Vein endothelial cell (primary cell): ENCODE results near the gene BCL2L2. TPM values are rescaled to one million over a fixed set of nuclear protein-coding genes. Genes with fewer than 3 reads are reported as not detected.

Experiments used
- small RNA-seq: library from RNA; depleted of rRNA; stranded (forward); fragments of <200 nt; gene quantifications from one replicate; pipeline ENCODE3, GENCODE V24; 2012
- total RNA-seq: library from RNA; depleted of rRNA; stranded (reverse); fragments of >200 nt; gene quantifications from 2 replicates; pipeline ENCODE4 v1.2.3, GENCODE V29; 2012

The BCL2L2 gene, protein sequence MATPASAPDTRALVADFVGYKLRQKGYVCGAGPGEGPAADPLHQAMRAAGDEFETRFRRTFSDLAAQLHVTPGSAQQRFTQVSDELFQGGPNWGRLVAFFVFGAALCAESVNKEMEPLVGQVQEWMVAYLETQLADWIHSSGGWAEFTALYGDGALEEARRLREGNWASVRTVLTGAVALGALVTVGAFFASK
- total RNA-seq: 18.3 and 24.6 TPM in 2 replicates

DNA sequence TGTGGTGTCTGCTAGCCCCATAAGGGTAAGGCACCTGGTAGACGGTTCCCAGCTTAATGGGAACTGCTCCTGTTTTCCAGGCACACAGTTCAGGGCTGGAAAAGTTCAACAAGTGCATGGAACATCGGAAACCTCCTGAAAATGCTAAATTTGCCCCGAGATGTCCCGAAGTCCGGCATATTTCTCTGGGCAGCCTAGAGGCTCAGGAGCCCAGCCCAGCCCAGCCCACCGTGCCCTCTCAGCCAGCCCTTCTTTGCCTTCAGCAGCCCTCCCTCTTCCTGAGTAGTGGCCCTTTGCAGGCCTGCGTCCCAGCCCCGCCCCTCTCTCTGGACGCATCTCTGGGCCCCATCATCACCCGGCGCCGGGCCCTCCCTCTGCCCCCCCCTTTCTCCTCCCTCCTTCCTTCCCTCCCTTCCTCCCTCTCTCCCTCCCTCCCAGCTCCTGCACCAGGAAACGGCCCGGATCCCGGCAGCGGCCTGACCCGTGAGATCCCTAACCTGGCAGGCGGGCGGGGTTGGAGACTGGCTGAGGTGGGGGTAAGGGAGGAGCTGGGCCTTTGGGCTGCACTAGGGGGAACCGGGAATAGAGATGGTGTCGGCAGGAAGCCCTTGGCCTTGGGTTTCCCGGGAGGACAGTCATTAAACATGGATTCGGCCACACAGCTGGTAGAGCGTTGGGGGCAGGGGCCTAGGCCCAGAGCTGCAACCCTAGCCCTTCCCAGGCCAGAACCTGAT lies at the start of gene BCL2L2:
Gene BCL2L2, plus strand, starts transcription at position 422 of the 734 bp plus-strand sequence. CDS start 935 bp downstream, outside the sequence.

DNA sequence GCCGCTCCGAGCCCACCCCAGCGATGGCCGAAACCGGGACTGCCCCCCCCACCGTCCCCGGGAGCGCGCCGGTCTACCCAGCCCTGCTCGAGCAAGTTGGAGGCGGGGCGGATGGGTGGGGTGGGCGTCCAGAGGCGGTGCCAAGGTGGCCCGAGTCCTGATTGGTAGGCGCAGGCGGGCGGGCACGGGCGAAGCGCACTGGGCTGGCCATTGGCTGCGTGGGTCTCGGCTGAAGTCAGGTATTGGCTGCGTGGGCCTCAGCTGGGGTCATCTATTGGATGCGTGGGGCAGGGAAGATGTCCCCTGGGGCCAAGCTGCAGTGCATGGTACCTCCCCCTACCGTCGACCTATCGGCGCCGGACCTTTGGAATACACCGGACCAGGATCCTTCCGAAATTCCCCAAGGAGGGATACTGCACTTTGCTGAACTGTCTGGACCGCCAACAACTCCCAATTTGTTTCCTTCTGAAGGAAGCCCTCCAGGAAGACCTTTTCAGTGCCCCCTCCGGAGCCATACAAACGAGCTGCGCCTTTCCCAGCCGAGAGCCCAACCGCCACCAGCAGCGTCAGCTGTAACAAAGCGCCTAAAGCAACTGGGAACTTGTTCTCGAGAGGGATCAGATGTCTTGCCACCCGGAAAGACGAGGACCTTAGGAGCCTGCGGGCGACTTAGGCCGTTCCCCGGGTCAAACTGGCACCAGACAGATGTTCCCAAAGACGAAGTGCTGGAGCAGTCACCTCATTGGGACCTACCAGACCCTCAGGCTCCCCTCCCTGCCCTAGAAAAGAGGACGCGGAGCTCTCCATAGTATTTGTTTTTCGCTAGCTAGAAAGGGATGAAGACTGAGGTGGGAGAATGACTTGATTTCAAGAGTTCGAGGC lies 20.4 kb upstream of the BCL2L2 start, which contains the start of gene HOMEZ:
Gene HOMEZ, minus strand, starts transcription at position 113 of the 882 bp plus-strand sequence. CDS start 180 bp downstream, outside the sequence.

DNA sequence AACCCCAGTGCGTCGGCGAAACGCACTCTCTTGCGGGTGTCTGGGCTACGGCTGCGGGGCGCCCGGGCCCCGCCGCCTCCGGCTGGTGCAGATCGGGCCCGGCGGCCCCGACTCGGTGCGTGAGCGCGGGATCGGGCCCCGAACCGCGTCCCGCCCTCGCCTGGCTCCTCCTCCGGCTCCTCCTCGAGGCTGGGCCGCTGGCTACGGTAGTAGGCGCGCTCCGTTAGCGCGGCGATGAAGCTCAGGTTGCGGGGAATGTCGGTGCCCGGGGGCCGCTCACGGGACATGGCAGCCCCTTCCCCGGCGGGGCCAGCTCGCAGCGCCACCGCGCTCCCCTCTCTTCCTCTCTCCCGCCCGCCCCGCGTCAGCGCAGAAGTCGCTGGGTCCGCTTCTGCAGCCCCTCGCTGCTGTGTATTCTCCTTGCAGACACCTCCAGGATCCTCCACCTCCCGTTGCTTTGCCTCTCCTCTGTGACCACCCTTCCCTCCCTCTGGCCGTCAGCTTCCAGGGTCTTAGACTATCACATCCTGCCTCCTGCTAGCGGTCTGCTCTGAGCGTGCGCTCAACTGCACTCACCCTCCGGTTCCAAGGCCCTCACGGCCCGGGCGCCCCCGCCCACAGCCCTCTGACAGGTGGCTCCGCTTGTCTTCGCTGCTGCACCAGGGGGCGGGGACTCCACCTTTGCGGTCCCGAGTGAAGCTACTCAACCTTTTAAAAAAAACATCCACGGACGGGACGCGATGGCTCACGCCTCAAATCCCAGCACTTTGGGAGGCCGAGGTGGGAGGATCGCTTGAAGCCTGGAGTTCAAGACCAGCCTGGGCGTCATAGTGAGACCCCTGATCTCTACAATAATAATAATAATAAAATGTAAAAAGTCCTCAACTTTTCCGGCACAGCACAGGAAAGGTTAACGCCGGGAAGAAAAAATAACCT lies 4.1 kb upstream of the BCL2L2 start, which contains the start of gene PPP1R3E:
Gene PPP1R3E, minus strand, starts transcription at position 570 of the 936 bp plus-strand sequence. Its CDS starts 283 bp downstream, at position 287.

DNA sequence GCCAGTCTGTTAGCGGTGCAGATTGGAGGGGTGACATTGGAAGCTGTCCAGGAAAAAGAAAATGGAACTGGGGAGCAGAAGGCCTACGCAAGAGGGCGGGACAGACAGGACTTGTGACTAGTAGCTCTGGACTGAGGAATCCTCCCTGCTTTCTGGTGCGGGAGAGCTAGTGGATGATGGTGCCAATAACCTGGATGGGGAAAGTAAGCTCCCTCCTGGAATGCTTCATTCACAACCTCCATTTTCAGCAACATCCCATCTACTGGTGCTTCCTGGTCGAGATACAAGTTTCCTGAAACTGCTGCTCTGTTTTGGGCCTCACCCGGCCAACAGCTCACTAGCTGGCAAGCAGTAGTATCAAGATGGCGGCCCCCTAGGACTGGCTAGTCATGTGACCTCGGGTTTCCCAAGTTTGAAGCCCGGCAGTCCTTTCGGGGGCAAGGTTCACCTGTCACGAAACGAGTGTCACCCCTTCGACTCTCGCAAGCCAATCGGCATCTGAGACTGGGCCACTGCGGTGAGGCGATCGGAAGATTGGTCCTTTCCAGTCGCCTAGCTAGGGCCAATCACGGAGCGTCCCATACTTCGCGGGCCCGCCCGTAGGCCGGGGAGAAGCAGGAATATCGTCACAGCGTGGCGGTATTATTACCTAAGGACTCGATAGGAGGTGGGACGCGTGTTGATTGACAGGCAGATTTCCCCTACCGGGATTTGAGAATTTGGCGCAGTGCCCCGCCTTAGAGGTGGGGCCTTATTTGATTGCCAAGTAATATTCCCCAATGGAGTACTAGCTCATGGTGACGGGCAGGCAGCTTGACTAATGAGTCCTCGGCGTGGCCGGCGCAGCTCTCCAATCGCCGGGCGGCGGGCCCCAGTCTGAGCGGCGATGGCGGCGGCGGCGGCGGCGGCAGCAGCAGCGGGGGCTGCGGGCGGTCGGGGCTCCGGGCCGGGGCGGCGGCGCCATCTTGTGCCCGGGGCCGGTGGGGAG lies 14.2 kb downstream of the BCL2L2 start, which contains the start of gene PABPN1:
Gene PABPN1, plus strand, starts transcription at position 874 of the 988 bp plus-strand sequence. Its CDS starts 13 bp downstream, at position 887.

DNA sequence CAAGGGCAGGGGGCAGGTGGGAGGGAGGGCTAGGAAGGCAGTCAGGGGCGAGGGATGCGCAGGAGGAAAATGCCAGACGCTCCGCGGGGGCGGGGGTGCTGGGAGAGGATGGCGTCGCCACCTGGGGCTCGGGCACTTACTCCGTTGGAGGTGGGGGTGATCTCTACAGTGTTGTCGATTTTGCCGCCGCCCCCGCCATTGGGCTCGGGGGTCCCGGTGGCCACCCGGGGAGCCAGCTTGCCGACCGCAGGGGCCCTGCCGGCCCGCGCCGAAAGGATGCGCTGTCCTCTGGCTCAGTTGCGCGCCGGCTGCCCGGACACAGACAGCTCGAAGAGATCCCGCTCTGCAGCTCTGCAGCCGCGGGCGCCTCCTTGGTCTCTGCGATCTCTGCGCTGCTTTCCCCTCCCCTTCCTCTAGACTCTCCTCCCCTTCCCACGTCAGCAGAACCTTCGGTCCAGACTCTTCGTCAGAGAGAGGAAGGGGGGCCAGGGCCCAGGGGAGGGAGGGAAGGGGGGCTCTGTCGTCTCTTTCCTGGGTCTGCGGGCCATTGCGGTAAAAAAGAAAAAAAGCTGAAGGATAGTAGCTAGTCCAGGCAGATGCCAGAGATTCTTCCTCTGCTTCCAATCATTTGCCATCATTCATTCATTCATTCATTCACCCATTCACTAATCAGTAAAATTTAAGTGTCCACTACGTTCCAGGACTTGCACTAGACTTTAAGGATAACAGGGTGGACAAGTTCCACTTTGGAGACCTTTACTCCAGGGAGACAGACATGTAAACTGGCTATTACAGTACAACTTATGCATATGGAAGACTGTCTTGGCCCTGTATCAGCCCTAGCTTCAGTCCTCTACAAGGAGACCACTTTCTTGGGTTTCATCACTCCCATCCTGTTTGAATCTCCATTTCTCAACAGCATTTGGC lies 46.1 kb downstream of the BCL2L2 start, which contains the start of gene SLC22A17:
Gene SLC22A17, minus strand, starts transcription at position 382 of the 927 bp plus-strand sequence.

Small RNAs within 50 kb of the gene (small RNA-seq; reads per million reads assigned to genes)
- not detected for gene RNU6-1046P

Other genes with a start within 250 kb of the BCL2L2 start
- 10.8 and 18.9 TPM in 2 replicates for gene CDH24, start 249.3 kb upstream of the BCL2L2 start, total RNA-seq
- gene ACIN1, start 211.7 kb upstream of the BCL2L2 start, total RNA-seq: 97.0 and 102 TPM in 2 replicates
- gene C14orf119, start 211.3 kb upstream of the BCL2L2 start, total RNA-seq: 37.7 and 45.7 TPM in 2 replicates
- not detected in 2 replicates for gene CIROP, start 201.8 kb upstream of the BCL2L2 start, total RNA-seq
- not detected in 2 replicates for gene CEBPE, start 187.6 kb upstream of the BCL2L2 start, total RNA-seq
- gene SLC7A8, start 123.2 kb upstream of the BCL2L2 start, total RNA-seq: 0.19 and 0.33 TPM in 2 replicates
- gene RNF212B, start 68.9 kb upstream of the BCL2L2 start, total RNA-seq: not detected in 2 replicates
- gene HOMEZ, start 20.7 kb upstream of the BCL2L2 start, total RNA-seq: 9.5 TPM in 2 replicates
- gene PPP1R3E, start 4.0 kb upstream of the BCL2L2 start, total RNA-seq: 5.3 and 5.6 TPM in 2 replicates
- gene PABPN1, start 14.6 kb downstream of the BCL2L2 start, total RNA-seq: 54.5 and 74.8 TPM in 2 replicates
- gene SLC22A17, start 46.1 kb downstream of the BCL2L2 start, total RNA-seq: 0.76 and 1.6 TPM in 2 replicates
- gene EFS, start 58.3 kb downstream of the BCL2L2 start, total RNA-seq: not detected in 2 replicates
- not detected in 2 replicates for gene IL25, start 66.0 kb downstream of the BCL2L2 start, total RNA-seq
- not detected in 2 replicates for gene CMTM5, start 70.2 kb downstream of the BCL2L2 start, total RNA-seq
- gene MYH6, start 101.4 kb downstream of the BCL2L2 start, total RNA-seq: not detected in 2 replicates
- not detected in 2 replicates for gene MYH7, start 128.8 kb downstream of the BCL2L2 start, total RNA-seq
- gene NGDN, start 162.9 kb downstream of the BCL2L2 start, total RNA-seq: 29.4 and 42.5 TPM in 2 replicates
- 0.57 and 0.65 TPM in 2 replicates for gene ZFHX2, start 244.9 kb downstream of the BCL2L2 start, total RNA-seq
- gene THTPA, start 249.4 kb downstream of the BCL2L2 start, total RNA-seq: 14.6 and 19.9 TPM in 2 replicates